GM10248 (cell line): Measurements from ENCODE around the gene TAF3.

Source experiments
- CTCF ChIA-PET: fragments of 300-600 bp; sonication (Branson Sonifier 250); formaldehyde crosslinking; extraction: SDS; loops from one replicate; lab custom pipeline; 2021; ENCODE audit warnings: antibody characterized with exemption; lab: Yijun Ruan, JAX
- POLR2A ChIA-PET: fragments of 350-650 bp; sonication (Branson Sonifier 250); formaldehyde crosslinking; extraction: SDS; loops from one replicate; lab custom pipeline; 2020; ENCODE audit warnings: antibody characterized with exemption; lab: Yijun Ruan, JAX
- DNase-seq: peaks from one replicate; pipeline ENCODE4 v3.0.0; 2012; ENCODE audit errors: extremely low spot score
- CTCF ChIP-seq: IDR thresholded peaks from 2 replicates; pipeline ENCODE4 v1.5.1; 2012; ENCODE audit warnings: mild to moderate bottlenecking, low read depth; ENCODE audit errors: extremely low read depth, missing control alignments, control extremely low read depth

The TAF3 gene

DNA sequence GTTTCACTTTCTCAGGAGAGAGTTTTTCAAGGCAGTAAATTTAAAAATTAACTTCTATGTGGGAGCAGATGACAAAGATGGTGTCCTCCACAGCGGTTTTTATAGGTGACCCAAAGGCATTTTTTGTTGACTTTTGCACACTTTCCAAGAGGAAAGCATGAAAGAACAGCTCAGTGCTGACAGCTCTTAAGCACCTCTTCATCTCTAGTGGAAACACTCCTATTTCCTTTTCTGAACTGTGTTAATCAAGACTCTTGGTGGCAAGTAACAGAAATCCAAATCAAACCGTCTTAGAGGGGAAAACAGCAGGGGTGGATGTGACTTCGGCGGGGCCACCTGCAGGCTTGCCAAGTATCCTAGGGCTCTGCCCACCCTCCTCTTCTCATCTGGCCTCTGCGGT is 164.4 kb downstream of the TAF3 start:
- DNase-seq: no peak
- CTCF ChIA-PET: no interaction called here
- no peak for TF ChIP-seq CTCF
- POLR2A ChIA-PET: interaction anchor here (0.7 kb wide), 1 partner anchor 70 kb away, joined by 3 read pairs; no protein-coding TSS in a partner anchor

DNA sequence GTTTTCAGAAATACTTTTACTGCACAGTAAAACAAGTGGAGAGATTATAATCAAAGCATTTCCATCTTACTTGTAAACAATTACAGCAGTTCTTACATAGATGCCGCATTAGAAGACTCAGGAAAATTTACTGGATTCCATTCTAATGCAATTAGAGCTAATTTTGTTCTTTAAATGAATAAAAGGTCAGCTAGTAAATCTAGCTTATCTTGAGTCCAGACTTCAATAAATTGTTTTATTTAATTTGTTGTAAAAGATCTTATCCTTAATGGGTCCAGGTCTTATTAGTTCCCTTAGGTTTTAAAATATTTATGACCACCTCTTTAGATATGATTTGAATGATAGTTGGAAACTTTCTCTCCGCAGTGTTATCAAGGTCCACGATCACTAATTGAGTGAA is 166.0 kb downstream of the TAF3 start:
- TF ChIP-seq CTCF: no peak
- ChIA-PET POLR2A (no interaction called here), CTCF (interaction anchor here (0.9 kb wide), 1 partner anchor 11 kb away, joined by 3 read pairs; no protein-coding TSS in a partner anchor)
- DNase-seq: no peak

GRCh38 chr10:7984896-7985295 is 166.6 kb downstream of the TAF3 start:
- ChIA-PET POLR2A (no interaction called here), CTCF (interaction anchor here (0.8 to 1.3 kb wide), 3 partner anchors 10 to 14 kb away, joined by 3 read pairs; no protein-coding TSS in a partner anchor)
- no peak for TF ChIP-seq CTCF
- DNase-seq: no peak

GRCh38 chr10:7986851-7987250 is 168.5 kb downstream of the TAF3 start:
- CTCF ChIA-PET: interaction anchor here (0.9 to 2.0 kb wide), 3 partner anchors 11 to 25 kb away, joined by 3 to 4 read pairs (median 3); no protein-coding TSS in a partner anchor
- no peak for TF ChIP-seq CTCF
- no peak for DNase-seq
- POLR2A ChIA-PET: no interaction called here

DNA sequence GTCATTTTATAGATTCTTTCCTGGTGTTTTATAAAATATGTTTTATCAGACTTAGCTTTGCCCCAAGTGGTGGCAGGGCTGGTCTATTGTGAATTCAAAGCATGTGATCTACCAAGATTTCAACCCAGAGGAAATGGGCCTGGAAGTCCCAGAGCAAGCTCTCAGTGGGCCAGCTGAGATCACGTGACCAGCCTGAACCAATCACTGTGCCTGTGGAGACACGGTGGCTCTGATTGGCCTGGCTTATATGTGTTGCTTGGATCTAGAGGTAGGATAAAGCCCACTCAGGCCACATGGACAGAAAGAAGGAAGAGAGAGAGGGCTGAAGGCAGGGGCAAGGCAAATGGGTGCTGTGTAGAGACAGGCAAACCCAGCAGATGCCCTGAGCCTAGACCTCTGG is 170.7 kb downstream of the TAF3 start:
- no peak for TF ChIP-seq CTCF
- ChIA-PET POLR2A (no interaction called here), CTCF (no interaction called here)
- no peak for DNase-seq

- ChIA-PET POLR2A (no interaction called here), CTCF (no interaction called here)
- TF ChIP-seq CTCF: no peak
- DNase-seq: no peak
These were observed 180.5 kb downstream of the TAF3 start for GRCh38 chr10:7998831-7999230.
